ENCODE results near the gene EVX2. TPM values are rescaled to one million over a fixed set of nuclear protein-coding genes. Genes with fewer than 3 reads are reported as not detected.

The EVX2 gene
- total and polyA plus RNA-seq, 9 of the 15 experiments (the other 6 are each of a cell fraction or from before 2014, with no cell fraction given) = not detected

GRCh38 chr2:176106581-176107539 is 23.1 kb upstream of the EVX2 start, which contains the start of gene HOXD11:
TSS of gene HOXD11 (plus strand) at chr2:176107280. CDS start at chr2:176107356, 76 bp downstream.
- intact Hi-C loops (cut with micrococcal nuclease) = no loop called here
- Histone ChIP-seq H3K36me3 (ENCODE audit: control insufficient read depth, insufficient read depth, low read length) (no peaks in the 10 kb centered on the region), H3K4me1 (replicated peaks in 1 of 2; ENCODE audit: control insufficient read depth in 2 of 2, insufficient read depth in 2 of 2, low read length in 2 of 2) (peaks cover 0 to 9% of the 10 kb centered on the region in 2 experiments; a peak in 1 of 5 replicates), H3K9me3 (replicated peaks; ENCODE audit: control insufficient read depth, insufficient read depth, low read depth, low read length) (no peaks in the 10 kb centered on the region), H3K27me3 (ENCODE audit: control insufficient read depth in 2 of 2, insufficient read depth in 2 of 2, low read length in 2 of 2) (peaks cover 44 to 48% of the 10 kb centered on the region in 2 experiments), H3K9ac (ENCODE audit: insufficient read depth in 1 of 2, low read depth in 2 of 2, low read length in 2 of 2) (no peak within 1 kb of the TSS), H2AFZ (ENCODE audit: low read depth, low read length) (no peak within 1 kb of the TSS), H3K4me2 (ENCODE audit: insufficient read depth, low read length) (no peak within 1 kb of the TSS), H3K4me3 (no peak within 1 kb of the TSS), H3K9me1 (ENCODE audit: control insufficient read depth, insufficient read depth, low read length) (no peaks in the 10 kb centered on the region), H4K20me1 (replicated peaks; ENCODE audit: control insufficient read depth, insufficient read depth, low read length) (peaks cover 4% of the 10 kb centered on the region; the same call in 1 of the 2 replicates), H3K79me2 (ENCODE audit: control insufficient read depth, insufficient read depth, low read length) (no peaks in the 10 kb centered on the region), H3K27ac (ENCODE audit: extremely low read depth, low read depth, low read length) (no peak within 1 kb of the TSS)
- DNase-seq (ENCODE audit: extremely low read depth in 1 of 4, low spot score in 3 of 4) = no peak
- in situ Hi-C loops (cut with MboI) = no loop called here
- no TSS peak for BruUV-seq (replicated peaks)
- TF ChIP-seq GATA2 (CRISPR knock-in tag; IDR thresholded peaks at IDR 0.05) (no peak), TFE3 (CRISPR knock-in tag; IDR thresholded peaks at IDR 0.05) (peak; percentile 58), KHSRP (IDR thresholded peaks at IDR 0.05) (no peak)
- ATAC-seq = no peak
- WGBS (ENCODE audit: insufficient coverage, low coverage, missing lambda C conversion rate) = 63% methylated on average over 51 of the region's 85 CpGs
- ChIA-PET CTCF (ENCODE audit: low intra/inter-chr PET ratio) (no interaction called here), POLR2A (no interaction called here)
- no peak for FAIRE-seq
